Measurements from ENCODE around the gene CDKAL1.

GRCh38 chr6:20839630-20840029 is 305.4 kb downstream of the CDKAL1 start:
- TF ChIP-seq, protein P1, sequence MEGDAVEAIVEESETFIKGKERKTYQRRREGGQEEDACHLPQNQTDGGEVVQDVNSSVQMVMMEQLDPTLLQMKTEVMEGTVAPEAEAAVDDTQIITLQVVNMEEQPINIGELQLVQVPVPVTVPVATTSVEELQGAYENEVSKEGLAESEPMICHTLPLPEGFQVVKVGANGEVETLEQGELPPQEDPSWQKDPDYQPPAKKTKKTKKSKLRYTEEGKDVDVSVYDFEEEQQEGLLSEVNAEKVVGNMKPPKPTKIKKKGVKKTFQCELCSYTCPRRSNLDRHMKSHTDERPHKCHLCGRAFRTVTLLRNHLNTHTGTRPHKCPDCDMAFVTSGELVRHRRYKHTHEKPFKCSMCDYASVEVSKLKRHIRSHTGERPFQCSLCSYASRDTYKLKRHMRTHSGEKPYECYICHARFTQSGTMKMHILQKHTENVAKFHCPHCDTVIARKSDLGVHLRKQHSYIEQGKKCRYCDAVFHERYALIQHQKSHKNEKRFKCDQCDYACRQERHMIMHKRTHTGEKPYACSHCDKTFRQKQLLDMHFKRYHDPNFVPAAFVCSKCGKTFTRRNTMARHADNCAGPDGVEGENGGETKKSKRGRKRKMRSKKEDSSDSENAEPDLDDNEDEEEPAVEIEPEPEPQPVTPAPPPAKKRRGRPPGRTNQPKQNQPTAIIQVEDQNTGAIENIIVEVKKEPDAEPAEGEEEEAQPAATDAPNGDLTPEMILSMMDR (conservative IDR thresholded peaks at IDR 0.05) = no peak
- no peak for TF ChIP-seq EZH2 (IDR thresholded peaks at IDR 0.05; ENCODE audit: low read depth)
